PFSK-1 (cell line): ENCODE data around the gene AP3S2.

Source experiments
- POLR2AphosphoS5 ChIP-seq: IDR thresholded peaks from 2 replicates; pipeline ENCODE4 v1.6.1; 2012; ENCODE audit warnings: low read depth, mild to moderate bottlenecking, control low read depth, low read length, moderate library complexity
- REST ChIP-seq, 2 experiments: IDR thresholded peaks; 2 replicates each; pipeline versions ENCODE4 v1.6.1 to v1.8.0; 2011 to 2012; ENCODE audit warnings: low read depth in 2 of 2, low read length in 2 of 2, control low read depth in 1 of 2, inconsistent platforms in 1 of 2, mild to moderate bottlenecking in 1 of 2, moderate library complexity in 1 of 2; ENCODE audit not compliant: insufficient read depth in 1 of 2
- SIN3A ChIP-seq: IDR thresholded peaks from 2 replicates; pipeline ENCODE4 v1.6.1; 2012; ENCODE audit warnings: mild to moderate bottlenecking, low read length, moderate library complexity, borderline replicate concordance; ENCODE audit not compliant: insufficient read depth

- no peak for TF ChIP-seq POLR2AphosphoS5
- no peak for TF ChIP-seq REST (IDR thresholded peaks at IDR 0.05; ENCODE audit: insufficient read depth in 1 of 2, low read depth in 2 of 2, low read length in 2 of 2)
- no peak for TF ChIP-seq SIN3A
Measured at GRCh38 chr15:89912674-89913396, 19.0 kb upstream of the AP3S2 start, which contains the start of gene ARPIN.
